Mononuclear cell (primary cell): ENCODE data around the gene ERLIN1. TPM values are rescaled to one million over a fixed set of nuclear protein-coding genes. Genes with fewer than 3 reads are reported as not detected.

Source experiments
- H3K27me3 ChIP-seq: 2 replicates; pipeline ENCODE4 v1.6.0; 2011; ENCODE audit warnings: low read length, control low read depth; ENCODE audit not compliant: insufficient read depth
- H3K4me1 ChIP-seq: 2 replicates; pipeline ENCODE4 v1.5.1; 2011; ENCODE audit warnings: mild to moderate bottlenecking, low read length, control low read depth; ENCODE audit not compliant: insufficient read depth
- H3K4me3 ChIP-seq: 2 replicates; pipeline ENCODE4 v1.5.1; 2011; ENCODE audit warnings: mild to moderate bottlenecking, low read length, moderate library complexity
- H3K9me3 ChIP-seq: 2 replicates; pipeline ENCODE4 v1.5.1; 2011; ENCODE audit warnings: low read depth, mild to moderate bottlenecking, control low read depth, low read length
- total RNA-seq: library from RNA; depleted of rRNA; stranded (reverse); fragments of >200 nt; gene quantifications from one replicate; pipeline ENCODE4 v1.2.3, GENCODE V29; 2012

Gene ERLIN1
- 2.7 TPM for total RNA-seq

- no peaks in the 10 kb centered on the region for H3K27me3 ChIP-seq
- peak within 1 kb of the TSS; percentile 79 for H3K4me3 ChIP-seq
- H3K9me3 ChIP-seq, result no peaks in the 10 kb centered on the region
- H3K4me1 ChIP-seq, result peaks cover 52% of the 10 kb centered on the region
Observed at GRCh38 chr10:100185364-100186252, at the start of gene ERLIN1. TSS of gene ERLIN1 (minus strand) at chr10:100186029. CDS start at chr10:100185626, 403 bp downstream.

- Histone ChIP-seq H3K4me1 (peaks cover 17% of the 10 kb centered on the region), H3K27me3 (no peaks in the 10 kb centered on the region), H3K4me3 (no peak overlapping the region), H3K9me3 (no peaks in the 10 kb centered on the region)
Observed at GRCh38 chr10:100232101-100232500, 46.3 kb upstream of the ERLIN1 start.

DNA sequence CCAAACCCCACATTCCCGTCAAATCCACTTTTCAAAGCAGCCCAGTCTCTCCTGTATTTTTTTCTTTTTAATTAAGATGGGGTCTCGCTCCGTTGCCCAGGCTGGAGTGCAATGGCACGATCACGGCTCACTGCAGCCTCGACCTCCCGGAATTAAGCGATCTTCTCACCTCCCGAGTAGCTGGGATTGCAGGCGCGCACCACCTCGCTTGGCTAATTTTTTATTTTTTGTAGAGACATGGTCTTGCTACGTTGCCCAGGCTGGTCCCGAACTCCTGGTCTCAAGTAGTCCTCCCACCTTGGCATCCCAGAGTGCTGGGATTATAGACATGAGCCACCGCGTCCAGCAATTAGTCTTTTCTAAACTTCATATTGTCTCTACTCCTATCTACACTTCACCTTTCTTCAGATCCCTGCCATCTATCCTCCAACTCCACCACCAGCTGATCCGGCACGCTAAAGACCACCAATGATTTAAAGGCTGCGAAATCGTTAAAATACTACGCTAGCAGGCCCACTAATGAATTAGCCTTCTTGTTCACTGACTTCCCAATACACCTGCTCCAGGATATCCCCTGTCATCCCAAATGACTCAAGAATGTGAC is 44.1 kb upstream of the ERLIN1 start:
- H3K4me3 ChIP-seq, result peak overlapping the region; percentile 79
- peaks cover 17% of the 10 kb centered on the region for H3K4me1 ChIP-seq
- H3K9me3 ChIP-seq, result no peaks in the 10 kb centered on the region
- no peaks in the 10 kb centered on the region for H3K27me3 ChIP-seq

DNA sequence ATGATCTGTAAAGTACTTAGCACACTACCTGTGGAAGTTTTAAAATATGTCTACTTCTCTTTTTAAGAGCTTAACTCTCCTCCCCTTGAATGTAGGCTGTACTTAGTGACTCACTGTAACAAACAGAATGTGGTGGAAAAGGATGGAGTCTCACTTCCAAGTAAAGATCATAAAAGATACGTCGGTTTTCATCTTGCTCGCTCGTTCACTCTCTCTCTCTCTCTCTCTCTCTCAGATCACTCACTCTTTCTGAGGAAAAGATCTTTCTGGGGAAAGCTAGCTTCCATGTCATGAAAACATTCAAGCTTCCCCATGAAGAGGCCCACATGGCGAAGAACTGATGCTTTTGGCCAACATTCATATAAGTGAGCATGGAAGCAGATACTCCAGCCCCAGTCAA is 38.0 kb upstream of the ERLIN1 start:
- H3K4me3 ChIP-seq, result no peak overlapping the region
- H3K4me1 ChIP-seq, result peaks cover 9% of the 10 kb centered on the region
- no peaks in the 10 kb centered on the region for H3K9me3 ChIP-seq
- no peaks in the 10 kb centered on the region for H3K27me3 ChIP-seq

DNA sequence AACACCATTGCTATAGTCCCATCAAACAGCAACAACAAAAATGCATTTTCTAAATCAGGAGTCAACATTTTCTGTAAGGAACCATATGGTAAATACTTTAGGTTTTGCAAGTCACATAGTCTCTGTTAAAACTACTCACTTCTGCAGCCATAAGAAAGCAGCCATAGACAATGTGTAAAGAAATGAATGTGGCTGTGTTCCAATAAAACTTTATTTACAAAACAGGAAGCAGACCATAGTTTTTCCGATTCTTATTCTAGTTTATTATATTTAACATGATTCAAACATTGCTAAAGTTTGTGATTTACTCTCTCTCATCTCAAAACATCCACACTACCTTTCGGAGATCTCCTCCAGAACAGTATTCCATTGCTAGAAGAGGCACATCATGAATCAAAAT is 36.7 kb upstream of the ERLIN1 start:
- Histone ChIP-seq H3K4me3 (no peak overlapping the region), H3K9me3 (no peaks in the 10 kb centered on the region), H3K27me3 (no peaks in the 10 kb centered on the region), H3K4me1 (no peaks in the 10 kb centered on the region)

- Histone ChIP-seq H3K4me1 (no peaks in the 10 kb centered on the region), H3K27me3 (no peaks in the 10 kb centered on the region), H3K9me3 (no peaks in the 10 kb centered on the region), H3K4me3 (no peak overlapping the region)
Observed at GRCh38 chr10:100216006-100216405, 30.2 kb upstream of the ERLIN1 start.

GRCh38 chr10:100209303-100209702 is 23.5 kb upstream of the ERLIN1 start:
- Histone ChIP-seq H3K4me1 (no peaks in the 10 kb centered on the region), H3K9me3 (no peaks in the 10 kb centered on the region), H3K4me3 (no peak overlapping the region), H3K27me3 (no peaks in the 10 kb centered on the region)

- H3K4me1 ChIP-seq, result no peaks in the 10 kb centered on the region
- no peak overlapping the region for H3K4me3 ChIP-seq
- H3K27me3 ChIP-seq, result no peaks in the 10 kb centered on the region
- no peaks in the 10 kb centered on the region for H3K9me3 ChIP-seq
Observed at GRCh38 chr10:100208276-100208675, 22.4 kb upstream of the ERLIN1 start.

GRCh38 chr10:100204370-100204769 is 18.5 kb upstream of the ERLIN1 start:
- Histone ChIP-seq H3K4me3 (no peak overlapping the region), H3K27me3 (no peaks in the 10 kb centered on the region), H3K4me1 (no peaks in the 10 kb centered on the region), H3K9me3 (no peaks in the 10 kb centered on the region)

DNA sequence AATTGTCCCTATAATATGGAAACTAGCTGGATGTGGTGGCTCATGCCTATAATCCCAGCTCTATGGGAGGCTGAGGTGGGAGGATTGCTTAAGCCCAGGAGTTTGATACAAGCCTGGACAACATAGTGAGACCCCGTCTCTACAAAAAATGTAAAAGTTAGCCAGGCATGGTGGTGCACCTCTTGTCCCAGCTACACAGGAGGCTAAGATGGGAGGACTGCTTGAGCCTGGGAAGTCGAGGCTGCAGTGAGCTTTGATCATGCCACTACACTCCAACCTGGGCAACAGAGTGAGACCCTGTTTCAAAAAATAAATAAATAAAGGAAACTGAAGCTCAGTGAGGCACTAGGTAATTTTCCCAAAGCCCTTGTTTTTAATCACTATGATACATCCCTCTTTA is 15.7 kb upstream of the ERLIN1 start:
- Histone ChIP-seq H3K4me1 (peaks cover 3% of the 10 kb centered on the region), H3K4me3 (no peak overlapping the region), H3K9me3 (no peaks in the 10 kb centered on the region), H3K27me3 (no peaks in the 10 kb centered on the region)

GRCh38 chr10:100194711-100195110 is 8.9 kb upstream of the ERLIN1 start:
- Histone ChIP-seq H3K4me3 (no peak overlapping the region), H3K4me1 (peaks cover 8% of the 10 kb centered on the region), H3K27me3 (no peaks in the 10 kb centered on the region), H3K9me3 (no peaks in the 10 kb centered on the region)

- H3K9me3 ChIP-seq, result no peaks in the 10 kb centered on the region
- no peak overlapping the region for H3K4me3 ChIP-seq
Observed at GRCh38 chr10:100192350-100192749, 6.5 kb upstream of the ERLIN1 start.

DNA sequence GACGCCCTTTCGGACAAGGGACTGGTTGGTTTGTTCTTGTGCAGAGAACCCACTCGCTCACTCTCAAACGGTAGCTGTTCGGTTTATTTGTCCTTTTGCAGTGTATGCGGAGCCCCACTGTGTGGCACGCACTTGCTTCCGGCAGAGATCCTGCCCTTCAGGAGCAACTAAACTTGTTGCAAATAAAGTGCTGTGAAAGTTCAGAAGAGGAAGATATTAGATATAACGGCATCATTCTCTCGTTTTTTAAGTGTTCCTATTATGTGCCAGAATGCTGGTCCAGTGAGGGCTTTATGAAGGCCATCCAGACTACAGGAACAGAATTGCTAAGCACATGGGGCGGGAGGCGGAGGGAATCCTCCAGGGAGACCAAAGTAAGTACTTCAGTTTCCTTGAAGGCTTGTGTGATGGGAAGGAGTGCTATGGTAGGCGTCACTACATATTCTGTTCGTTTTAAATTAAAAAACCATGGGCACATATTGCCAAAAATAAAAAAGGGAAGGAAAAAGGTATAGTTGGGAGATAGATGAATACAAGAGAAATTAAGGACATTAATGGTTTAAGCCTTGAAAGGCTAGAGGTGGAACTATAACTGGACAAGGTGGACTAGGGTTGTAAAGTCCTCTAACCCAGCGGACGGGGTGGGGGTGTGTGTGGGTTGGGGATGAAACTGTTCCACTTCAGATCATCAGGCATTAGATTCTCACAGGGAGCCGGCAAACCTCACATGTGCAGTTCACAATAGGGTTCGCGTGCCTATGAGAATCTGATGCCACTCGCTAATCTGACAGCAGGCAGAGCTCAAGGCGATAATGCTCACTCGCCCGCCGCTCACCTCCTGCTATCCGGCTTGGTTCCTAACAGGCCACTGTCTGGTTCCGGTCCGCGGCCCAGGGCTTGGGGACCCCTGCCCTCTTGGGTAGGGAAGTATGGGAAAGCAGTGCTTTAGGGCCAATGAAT is 704 bp upstream of the ERLIN1 start:
- no peaks in the 10 kb centered on the region for H3K27me3 ChIP-seq
- H3K4me3 ChIP-seq, result peak overlapping the region; percentile 79
- H3K4me1 ChIP-seq, result peaks cover 50% of the 10 kb centered on the region
- no peaks in the 10 kb centered on the region for H3K9me3 ChIP-seq

More at GRCh38 chr10:100192350-100192749, 6.5 kb upstream of the ERLIN1 start:
- no peaks in the 10 kb centered on the region for H3K27me3 ChIP-seq
- peaks cover 8% of the 10 kb centered on the region for H3K4me1 ChIP-seq

DNA sequence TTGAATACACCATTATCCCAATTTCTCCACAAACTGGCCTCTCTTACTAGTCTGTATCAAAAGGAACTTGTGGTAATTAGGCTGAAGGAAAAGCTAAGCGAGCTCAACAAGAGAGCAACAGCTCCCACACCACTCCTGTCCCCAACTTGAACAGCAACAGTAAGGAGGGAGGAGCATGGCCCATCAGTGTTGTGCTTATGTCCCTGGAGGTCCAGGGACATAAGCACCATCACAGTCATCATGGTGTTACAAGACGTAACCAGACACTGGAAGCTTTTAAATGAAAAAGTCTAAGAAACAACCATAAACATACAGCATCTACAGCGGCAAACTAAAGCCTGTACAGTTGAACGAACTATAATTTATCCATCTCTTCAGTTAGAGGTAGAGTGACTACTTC is 989 bp downstream of the ERLIN1 start:
- Histone ChIP-seq H3K27me3 (no peaks in the 10 kb centered on the region), H3K4me1 (peaks cover 54% of the 10 kb centered on the region), H3K9me3 (no peaks in the 10 kb centered on the region), H3K4me3 (peak overlapping the region; percentile 79)

- H3K4me3 ChIP-seq, result peak overlapping the region; percentile 79
- no peaks in the 10 kb centered on the region for H3K9me3 ChIP-seq
- H3K27me3 ChIP-seq, result no peaks in the 10 kb centered on the region
- H3K4me1 ChIP-seq, result peaks cover 58% of the 10 kb centered on the region
Observed at GRCh38 chr10:100184426-100184825, 1.4 kb downstream of the ERLIN1 start.
